Breast epithelium (tissue), 4 donors: ENCODE data around the gene CNTNAP2. TPM values are rescaled to one million over a fixed set of nuclear protein-coding genes. Genes with fewer than 3 reads are reported as not detected.

Source experiments
- DNase-seq, 2 donors: peaks; one replicate each; pipeline ENCODE4 v3.0.0-alpha.2; 2019; ENCODE audit warnings: low spot score in 2 of 2
- H3K27ac ChIP-seq, 2 donors: fragments of 200-600 bp; sonication (generic) in 1 of 2; one replicate each; pipeline ENCODE4 v1.5.1; 2016 to 2019; ENCODE audit warnings: mild to moderate bottlenecking in 1 of 2
- H3K27me3 ChIP-seq, 2 donors: fragments of 200-600 bp; sonication (generic) in 1 of 2; one replicate each; pipeline versions ENCODE4 v1.5.1 to v1.6.0; 2017 to 2019; ENCODE audit warnings: control low read depth in 1 of 2, mild to moderate bottlenecking in 1 of 2
- H3K36me3 ChIP-seq: fragments of 200-600 bp; one replicate; pipeline ENCODE4 v1.5.1; 2019
- H3K4me1 ChIP-seq, 2 donors: fragments of 200-600 bp; sonication (generic); one replicate each; pipeline ENCODE4 v1.5.1; 2016 to 2019; ENCODE audit warnings: control low read depth in 1 of 2
- H3K4me3 ChIP-seq, 3 donors: fragments of 200-600 bp; sonication (generic); 1 replicate in 2 of 3; 2 replicates in 1 of 3; pipeline ENCODE4 v1.5.1; 2016 to 2019; ENCODE audit warnings: mild to moderate bottlenecking in 3 of 3, moderate library complexity in 2 of 3
- H3K9me3 ChIP-seq, 2 donors: fragments of 200-600 bp; sonication (generic) in 1 of 2; one replicate each; pipeline ENCODE4 v1.5.1; 2016 to 2019; ENCODE audit warnings: control low read depth in 1 of 2
- CTCF ChIP-seq, 3 donors: fragments of 450-650 bp; IDR thresholded peaks; one replicate each; pipeline ENCODE4 v1.5.1; 2016 to 2017; ENCODE audit warnings: antibody characterized with exemption in 3 of 3, mild to moderate bottlenecking in 3 of 3, moderate library complexity in 3 of 3
- POLR2A ChIP-seq: fragments of 450-650 bp; IDR thresholded peaks from one replicate; pipeline ENCODE4 v1.6.1; 2016; ENCODE audit warnings: antibody characterized with exemption, mild to moderate bottlenecking, moderate library complexity
- POLR2AphosphoS5 ChIP-seq, 3 donors: sonication (generic); formaldehyde crosslinking; IDR thresholded peaks; one replicate each; pipeline ENCODE4 v1.6.1; 2017; ENCODE audit warnings: antibody characterized with exemption in 3 of 3
- intact Hi-C: fragments of 100-400 bp; cut with DNase I; formaldehyde crosslinking; loops from one replicate; pipeline ENCODE4 v1.15.1; 2023; ENCODE audit warnings: low total_unique reads
- total RNA-seq, 3 donors: library from RNA; depleted of rRNA; stranded (reverse); fragments of >200 nt; gene quantifications; one replicate each; pipeline ENCODE4 v1.1.0, GENCODE V29; 2016

Gene CNTNAP2
- total RNA-seq, 3 donors from 2014 or later, result 0.29 to 0.66 TPM; not detected in 1

- no peak overlapping the region for H3K4me3 ChIP-seq
- no peak for TF ChIP-seq CTCF (IDR thresholded peaks at IDR 0.05)
- TF ChIP-seq POLR2AphosphoS5 (IDR thresholded peaks at IDR 0.05), result no peak
- TF ChIP-seq POLR2A, result no peak
- H3K27ac ChIP-seq, result no peak overlapping the region
- DNase-seq, result no peak
- no peaks in the 10 kb centered on the region for H3K36me3 ChIP-seq
- H3K27me3 ChIP-seq, result no peaks in the 10 kb centered on the region
- intact Hi-C loops, result no loop called here
- H3K4me1 ChIP-seq, result no peaks in the 10 kb centered on the region
- no peaks in the 10 kb centered on the region for H3K9me3 ChIP-seq
Measured at GRCh38 chr7:146129296-146129695, 12.7 kb downstream of the CNTNAP2 start.

- Histone ChIP-seq H3K4me1 (no peaks in the 10 kb centered on the region), H3K4me3 (no peak overlapping the region), H3K9me3 (no peaks in the 10 kb centered on the region), H3K36me3 (no peaks in the 10 kb centered on the region), H3K27me3 (no peaks in the 10 kb centered on the region), H3K27ac (no peak overlapping the region)
- no peak for DNase-seq
- TF ChIP-seq POLR2AphosphoS5 (IDR thresholded peaks at IDR 0.05), result no peak
- TF ChIP-seq CTCF (IDR thresholded peaks at IDR 0.05), result no peak
- TF ChIP-seq POLR2A, result no peak
- intact Hi-C loops, result no loop called here
Measured at GRCh38 chr7:146129997-146130396, 13.4 kb downstream of the CNTNAP2 start.

GRCh38 chr7:146131701-146132100 lies 15.1 kb downstream of the CNTNAP2 start:
- intact Hi-C loops, result no loop called here
- no peaks in the 10 kb centered on the region for H3K36me3 ChIP-seq
- no peak overlapping the region for H3K4me3 ChIP-seq
- H3K27ac ChIP-seq, result no peak overlapping the region
- TF ChIP-seq POLR2AphosphoS5 (IDR thresholded peaks at IDR 0.05), result no peak
- TF ChIP-seq POLR2A, result no peak
- no peak for TF ChIP-seq CTCF (IDR thresholded peaks at IDR 0.05)
- DNase-seq, result no peak
- H3K4me1 ChIP-seq, result no peaks in the 10 kb centered on the region
- H3K27me3 ChIP-seq, result no peaks in the 10 kb centered on the region
- H3K9me3 ChIP-seq, result no peaks in the 10 kb centered on the region

GRCh38 chr7:146136357-146136875 lies 19.8 kb downstream of the CNTNAP2 start:
- H3K4me3 ChIP-seq, result no peak overlapping the region
- no peaks in the 10 kb centered on the region for H3K27me3 ChIP-seq
- no peaks in the 10 kb centered on the region for H3K9me3 ChIP-seq
- TF ChIP-seq POLR2A (no peak), CTCF (IDR thresholded peaks at IDR 0.05) (no peak), POLR2AphosphoS5 (IDR thresholded peaks at IDR 0.05) (no peak)
- intact Hi-C loops, result no loop called here
- H3K36me3 ChIP-seq, result no peaks in the 10 kb centered on the region
- no peaks in the 10 kb centered on the region for H3K4me1 ChIP-seq
- H3K27ac ChIP-seq, result no peak overlapping the region
- no peak for DNase-seq

GRCh38 chr7:146138926-146139325 lies 22.3 kb downstream of the CNTNAP2 start:
- no peak for DNase-seq
- Histone ChIP-seq H3K9me3 (no peaks in the 10 kb centered on the region), H3K36me3 (no peaks in the 10 kb centered on the region), H3K27me3 (no peaks in the 10 kb centered on the region), H3K27ac (no peak overlapping the region), H3K4me1 (no peaks in the 10 kb centered on the region), H3K4me3 (no peak overlapping the region)
- TF ChIP-seq POLR2A (no peak), POLR2AphosphoS5 (IDR thresholded peaks at IDR 0.05) (no peak), CTCF (IDR thresholded peaks at IDR 0.05) (no peak)
- intact Hi-C loops, result no loop called here
